Spleen (tissue), 11 donors: ENCODE measurements around the gene ERFE. TPM values are rescaled to one million over a fixed set of nuclear protein-coding genes. Genes with fewer than 3 reads are reported as not detected.

Experiments
- DNase-seq: peaks from one replicate; pipeline ENCODE4 v3.0.0-alpha.2; 2020
- H3K27ac ChIP-seq, 8 donors: fragments of 200-600 bp; sonication (generic) in 7 of 8; 1 replicate in 4 of 8; 2 replicates in 4 of 8; pipeline versions ENCODE4 v1.5.0 to v1.8.0; 2016 to 2021; ENCODE audit warnings: inconsistent platforms in 4 of 8, mild to moderate bottlenecking in 4 of 8, moderate library complexity in 1 of 8
- H3K27me3 ChIP-seq, 7 donors: fragments of 200-600 bp; sonication (generic) in 6 of 7; replicated peaks in 1 of 7; 1 replicate in 4 of 7; 2 replicates in 3 of 7; pipeline versions ENCODE4 v1.5.0 to v1.8.0; 2016 to 2021; ENCODE audit warnings: inconsistent platforms in 3 of 7, mild to moderate bottlenecking in 1 of 7
- H3K36me3 ChIP-seq, 6 donors: fragments of 200-600 bp; sonication (generic) in 5 of 6; 1 replicate in 4 of 6; 2 replicates in 2 of 6; pipeline versions ENCODE4 v1.5.0 to v1.8.0; 2016 to 2021; ENCODE audit warnings: inconsistent platforms in 2 of 6
- H3K4me1 ChIP-seq, 6 donors: fragments of 200-600 bp; sonication (generic) in 5 of 6; 1 replicate in 3 of 6; 2 replicates in 3 of 6; pipeline versions ENCODE4 v1.5.0 to v1.8.0; 2016 to 2021; ENCODE audit warnings: inconsistent platforms in 3 of 6
- H3K4me3 ChIP-seq, 8 donors: fragments of 200-600 bp; sonication (generic) in 7 of 8; 1 replicate in 4 of 8; 2 replicates in 4 of 8; pipeline versions ENCODE4 v1.5.0 to v1.8.0; 2016 to 2021; ENCODE audit warnings: inconsistent platforms in 4 of 8, mild to moderate bottlenecking in 4 of 8, moderate library complexity in 2 of 8
- H3K9me3 ChIP-seq, 8 donors: fragments of 200-600 bp; sonication (generic) in 7 of 8; 1 replicate in 4 of 8; 2 replicates in 4 of 8; pipeline versions ENCODE4 v1.5.0 to v1.8.0; 2016 to 2021; ENCODE audit warnings: inconsistent platforms in 4 of 8
- POLR2A ChIP-seq, 3 donors: fragments of 450-650 bp; IDR thresholded peaks; one replicate each; pipeline ENCODE4 v1.5.1; 2017; ENCODE audit warnings: antibody characterized with exemption in 3 of 3, mild to moderate bottlenecking in 1 of 3
- POLR2AphosphoS5 ChIP-seq, 3 donors: sonication (generic); formaldehyde crosslinking; IDR thresholded peaks; one replicate each; pipeline ENCODE4 v1.5.1; 2017; ENCODE audit warnings: antibody characterized with exemption in 3 of 3
- WGBS, 5 donors: extraction: QIAGEN DNeasy Blood & Tissue Kit in 3 of 5; methylation state at CpG; one replicate each; pipeline versions ENCODE4 v1.1.5 to v1.1.7; 2013 to 2018; 5-methylcytosine and 5-hydroxymethylcytosine counted together
- intact Hi-C: fragments of 100-400 bp; cut with DNase I; formaldehyde crosslinking; loops from one replicate; pipeline ENCODE4 v1.15.0; 2023; ENCODE audit warnings: low total_unique reads
- polyA plus RNA-seq, 3 donors: library from polyadenylated mRNA; stranded (reverse); fragments of 200-250 nt; gene quantifications; one replicate each; pipeline ENCODE4 v1.2.1, GENCODE V29; 2013
- total RNA-seq, 7 donors: library from RNA; depleted of rRNA in 3 of 7; stranded (reverse); fragments of >200 nt in 3 of 7; fragmentation: NEBNext Ultra II Directional in 4 of 7; extraction: Animal tissue kit (Norgen Biotek cat#: 25700) in 4 of 7; gene quantifications; one replicate each; pipeline versions ENCODE4 v1.1.0 to v1.2.1, GENCODE V29; 2016 to 2021
- TF ChIP-seq, protein P1 (sequence below), 11 experiments: fragments of 200-600 bp in 7 of 11; fragments of 450-650 bp in 4 of 11; sonication (generic) in 4 of 11; IDR thresholded peaks in 8 of 11; conservative IDR thresholded peaks in 3 of 11; 1 replicate in 7 of 11; 2 replicates in 4 of 11; pipeline versions ENCODE4 v1.4.0 to v1.8.0; 2016 to 2021; ENCODE audit warnings: antibody characterized with exemption in 11 of 11, inconsistent platforms in 4 of 11, mild to moderate bottlenecking in 1 of 11
- donor health status: healthy with polysubstance abuse.
- donor health status: DM: no; HTN: no; CAD: no; lungs with moderate emphysema.
- donor health status: DM: no; HTN: no; CAD: no.
- donor health status: Bipolar disorder and iron deficiency.
- donor health status: healthy.
- donor health status: DM: no; HTN: no; CAD: no.
- donor health status: DM: yes; HTN: yes; CAD: no.

The ERFE gene
- total and polyA plus RNA-seq, 10 donors = 0.06 to 11.0 (median 1.2) TPM

GRCh38 chr2:238160206-238161129 is 1.7 kb downstream of the ERFE start:
- intact Hi-C loops = no loop called here
- TF ChIP-seq, protein P1, sequence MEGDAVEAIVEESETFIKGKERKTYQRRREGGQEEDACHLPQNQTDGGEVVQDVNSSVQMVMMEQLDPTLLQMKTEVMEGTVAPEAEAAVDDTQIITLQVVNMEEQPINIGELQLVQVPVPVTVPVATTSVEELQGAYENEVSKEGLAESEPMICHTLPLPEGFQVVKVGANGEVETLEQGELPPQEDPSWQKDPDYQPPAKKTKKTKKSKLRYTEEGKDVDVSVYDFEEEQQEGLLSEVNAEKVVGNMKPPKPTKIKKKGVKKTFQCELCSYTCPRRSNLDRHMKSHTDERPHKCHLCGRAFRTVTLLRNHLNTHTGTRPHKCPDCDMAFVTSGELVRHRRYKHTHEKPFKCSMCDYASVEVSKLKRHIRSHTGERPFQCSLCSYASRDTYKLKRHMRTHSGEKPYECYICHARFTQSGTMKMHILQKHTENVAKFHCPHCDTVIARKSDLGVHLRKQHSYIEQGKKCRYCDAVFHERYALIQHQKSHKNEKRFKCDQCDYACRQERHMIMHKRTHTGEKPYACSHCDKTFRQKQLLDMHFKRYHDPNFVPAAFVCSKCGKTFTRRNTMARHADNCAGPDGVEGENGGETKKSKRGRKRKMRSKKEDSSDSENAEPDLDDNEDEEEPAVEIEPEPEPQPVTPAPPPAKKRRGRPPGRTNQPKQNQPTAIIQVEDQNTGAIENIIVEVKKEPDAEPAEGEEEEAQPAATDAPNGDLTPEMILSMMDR (IDR thresholded peaks at IDR 0.05 in 8 of 11, conservative IDR thresholded peaks at IDR 0.05 in 3 of 11) = peak in 6 of 11 experiments; percentile 10 to 38 (median 19)
- TF ChIP-seq POLR2AphosphoS5 (IDR thresholded peaks at IDR 0.05) (peak in 2 of 3 donors; percentile 20 to 48), POLR2A (IDR thresholded peaks at IDR 0.05) (no peak)
- H3K4me1 ChIP-seq = peaks cover 0 to 46% (median 35%) of the 10 kb centered on the region in 6 donors
- H3K36me3 ChIP-seq = no peaks in the 10 kb centered on the region
- WGBS, 5 donors = 40 to 62% (median 51%) methylated on average over 14 to 23 of the region's 23 CpGs
- DNase-seq = peak; percentile 78
- no peaks in the 10 kb centered on the region for H3K9me3 ChIP-seq
- H3K27ac ChIP-seq = peak overlapping the region in 1 of 8 donors; percentile 27
- H3K4me3 ChIP-seq = peak overlapping the region in 2 of 8 donors; percentile 5 to 66
- peaks cover 0 to 79% (median 34%) of the 10 kb centered on the region in 7 donors for H3K27me3 ChIP-seq

- peaks cover 0 to 2% (median 0%) of the 10 kb centered on the region in 6 donors for H3K36me3 ChIP-seq
- intact Hi-C loops = no loop called here
- 84 to 94% (median 92%) methylated on average over 15 to 21 of the region's 21 CpGs for WGBS, 5 donors
These were observed 2.7 kb downstream of the ERFE start for GRCh38 chr2:238161291-238162051.

DNA sequence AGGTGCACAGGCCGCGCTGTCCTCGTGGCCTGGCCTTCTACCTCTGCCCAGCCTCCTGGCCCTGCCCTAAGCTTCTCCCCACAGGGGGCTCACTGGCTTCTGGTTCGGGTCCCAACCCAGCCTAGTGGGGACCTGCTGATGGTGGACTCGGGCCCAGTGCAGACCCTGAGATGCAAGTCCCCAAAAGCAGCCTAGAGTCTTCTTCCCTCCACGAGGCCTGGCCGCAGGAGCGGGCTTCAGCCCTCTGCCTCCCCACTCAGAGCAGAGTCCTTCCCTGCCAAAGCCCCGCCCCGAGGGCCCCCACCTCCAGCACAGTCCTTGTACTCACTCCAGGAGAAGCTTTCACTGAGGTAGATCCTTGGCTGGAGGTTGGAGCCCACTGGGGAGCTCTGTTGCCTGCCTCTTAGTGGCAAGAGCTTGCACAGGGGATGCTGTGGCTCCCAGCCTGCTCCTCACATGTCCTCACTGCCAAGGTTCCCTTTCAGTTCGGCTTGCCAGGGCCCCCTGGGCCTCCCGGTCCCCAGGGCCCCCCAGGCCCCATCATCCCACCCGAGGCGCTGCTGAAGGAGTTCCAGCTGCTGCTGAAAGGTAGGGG is 3.6 kb downstream of the ERFE start:
- intact Hi-C loops = no loop called here
- H3K4me1 ChIP-seq = peaks cover 0 to 46% (median 35%) of the 10 kb centered on the region in 6 donors
- DNase-seq = peak; percentile 71
- 84 to 92% (median 89%) methylated on average over 10 to 14 of the region's 14 CpGs for WGBS, 5 donors
- no peak for TF ChIP-seq POLR2AphosphoS5 (IDR thresholded peaks at IDR 0.05)
- TF ChIP-seq POLR2A (IDR thresholded peaks at IDR 0.05) = no peak
- TF ChIP-seq, protein P1 (IDR thresholded peaks at IDR 0.05 in 8 of 11, conservative IDR thresholded peaks at IDR 0.05 in 3 of 11) = no peak
- H3K27me3 ChIP-seq = peaks cover 0 to 79% (median 34%) of the 10 kb centered on the region in 7 donors
- H3K9me3 ChIP-seq = no peaks in the 10 kb centered on the region
- H3K36me3 ChIP-seq = peaks cover 0 to 10% (median 4%) of the 10 kb centered on the region in 6 donors
- no peak overlapping the region for H3K27ac ChIP-seq
- H3K4me3 ChIP-seq = no peak overlapping the region

More at GRCh38 chr2:238161291-238162051, 2.7 kb downstream of the ERFE start:
- DNase-seq = peak; percentile 58
- no peak overlapping the region for H3K27ac ChIP-seq
- peaks cover 0 to 46% (median 35%) of the 10 kb centered on the region in 6 donors for H3K4me1 ChIP-seq
- H3K27me3 ChIP-seq = peaks cover 0 to 79% (median 34%) of the 10 kb centered on the region in 7 donors
- TF ChIP-seq, protein P1 (IDR thresholded peaks at IDR 0.05 in 8 of 11, conservative IDR thresholded peaks at IDR 0.05 in 3 of 11) = no peak
- TF ChIP-seq POLR2A (IDR thresholded peaks at IDR 0.05) = no peak
- TF ChIP-seq POLR2AphosphoS5 (IDR thresholded peaks at IDR 0.05) = no peak
- no peak overlapping the region for H3K4me3 ChIP-seq
- H3K9me3 ChIP-seq = no peaks in the 10 kb centered on the region
